ENCODE measurements around the gene SLC26A6.

Gene SLC26A6

GRCh38 chr3:48662145-48662752 lies 27.0 kb upstream of the SLC26A6 start:
- no peak for DNase-seq (ENCODE audit: low read depth in 2 of 2, low spot score in 1 of 2)

- peak; percentile 44 to 61 for DNase-seq (ENCODE audit: low read depth in 2 of 2, low spot score in 1 of 2)
Observed at GRCh38 chr3:48661501-48662144, 26.4 kb upstream of the SLC26A6 start.

GRCh38 chr3:48660800-48661400 lies 25.6 kb upstream of the SLC26A6 start:
- no peak for DNase-seq (ENCODE audit: low read depth in 2 of 2, low spot score in 1 of 2)

- DNase-seq (ENCODE audit: low read depth in 2 of 2, low spot score in 1 of 2) = no peak
Observed at GRCh38 chr3:48656841-48657281, 21.6 kb upstream of the SLC26A6 start.

- DNase-seq (ENCODE audit: low read depth in 2 of 2, low spot score in 1 of 2) = peak; percentile 64 to 72
Observed at GRCh38 chr3:48656061-48656840, 21.0 kb upstream of the SLC26A6 start.

- peak in 1 of 2 donors; percentile 27 for DNase-seq (ENCODE audit: low read depth in 2 of 2, low spot score in 1 of 2)
Observed at GRCh38 chr3:48655606-48656005, 20.3 kb upstream of the SLC26A6 start.

- DNase-seq (ENCODE audit: low read depth in 2 of 2, low spot score in 1 of 2) = no peak
Observed at GRCh38 chr3:48655063-48655462, 19.8 kb upstream of the SLC26A6 start.

GRCh38 chr3:48652923-48653715 lies 17.9 kb upstream of the SLC26A6 start:
- no peak for DNase-seq (ENCODE audit: low read depth in 2 of 2, low spot score in 1 of 2)

GRCh38 chr3:48651771-48652170 lies 16.5 kb upstream of the SLC26A6 start:
- no peak for DNase-seq (ENCODE audit: low read depth in 2 of 2, low spot score in 1 of 2)

- no peak for DNase-seq (ENCODE audit: low read depth in 2 of 2, low spot score in 1 of 2)
Observed at GRCh38 chr3:48650723-48651122, 15.5 kb upstream of the SLC26A6 start.

GRCh38 chr3:48648188-48648850 lies 13.1 kb upstream of the SLC26A6 start:
- DNase-seq (ENCODE audit: low read depth in 2 of 2, low spot score in 1 of 2) = no peak

- DNase-seq (ENCODE audit: low read depth in 2 of 2, low spot score in 1 of 2) = no peak
Observed at GRCh38 chr3:48647714-48648113, 12.5 kb upstream of the SLC26A6 start.

- DNase-seq (ENCODE audit: low read depth in 2 of 2, low spot score in 1 of 2) = no peak
Observed at GRCh38 chr3:48644898-48645760, 9.9 kb upstream of the SLC26A6 start.

GRCh38 chr3:48642605-48643004 lies 7.3 kb upstream of the SLC26A6 start:
- no peak for DNase-seq (ENCODE audit: low read depth in 2 of 2, low spot score in 1 of 2)

- DNase-seq (ENCODE audit: low read depth in 2 of 2, low spot score in 1 of 2) = no peak
Observed at GRCh38 chr3:48641396-48641795, 6.1 kb upstream of the SLC26A6 start.

- DNase-seq (ENCODE audit: low read depth in 2 of 2, low spot score in 1 of 2) = no peak
Observed at GRCh38 chr3:48639944-48640606, 4.8 kb upstream of the SLC26A6 start.

GRCh38 chr3:48637305-48637704 lies 2.0 kb upstream of the SLC26A6 start:
- DNase-seq (ENCODE audit: low read depth in 2 of 2, low spot score in 1 of 2) = no peak

- no peak for DNase-seq (ENCODE audit: low read depth in 2 of 2, low spot score in 1 of 2)
Observed at GRCh38 chr3:48636149-48636655, 941 bp upstream of the SLC26A6 start.

All from stimulated activated CD8-positive, alpha-beta memory T cell treated with anti-CD3 and anti-CD28 coated beads, Interleukin-4, amount 100 ng/mL, for 1 hour (primary cell).